GM23338 (cell line): ENCODE data around the gene SPTBN4.

ENCODE experiments used
- CTCF ChIP-seq, 2 experiments: fragments of 200-600 bp in 1 of 2; sonication (generic) in 1 of 2; conservative IDR thresholded peaks; 2 replicates each; pipeline versions ENCODE4 v1.5.1 to v1.6.1; 2016 to 2017; ENCODE audit warnings: antibody characterized with exemption in 2 of 2, low read depth in 2 of 2, mild to moderate bottlenecking in 2 of 2, moderate library complexity in 1 of 2
- EZH2 ChIP-seq: fragments of 200-600 bp; sonication (generic); IDR thresholded peaks from one replicate; pipeline ENCODE4 v1.8.0; 2017; ENCODE audit warnings: antibody characterized with exemption, mild to moderate bottlenecking, low read depth; ENCODE audit not compliant: unreplicated experiment
- EZH2phosphoT487 ChIP-seq: fragments of 200-600 bp; sonication (generic); IDR thresholded peaks from one replicate; pipeline ENCODE4 v1.8.1; 2018; ENCODE audit warnings: antibody characterized with exemption; ENCODE audit not compliant: unreplicated experiment
- POLR2AphosphoS5 ChIP-seq: IDR thresholded peaks from 2 replicates; pipeline ENCODE4 v1.6.1; 2016; ENCODE audit warnings: antibody characterized with exemption, low read depth

- TF ChIP-seq CTCF (conservative IDR thresholded peaks at IDR 0.05; ENCODE audit: low read depth in 2 of 2) (peak; percentile 79 to 97), EZH2 (no peak), EZH2phosphoT487 (no peak), POLR2AphosphoS5 (no peak)
These were observed 56.7 kb downstream of the SPTBN4 start for GRCh38 chr19:40523322-40524047.
